G401.6 (cell line): ENCODE results near the gene C19orf47.

ENCODE experiments used
- FAIRE-seq: peaks from 2 replicates; lab custom pipeline; 2012; peaks lifted over from hg19 to GRCh38; lab: Jason Lieb, UNC

The C19orf47 gene

GRCh38 chr19:40281381-40282208 is 66.6 kb downstream of the C19orf47 start:
- no peak for FAIRE-seq

GRCh38 chr19:40280608-40281221 is 67.5 kb downstream of the C19orf47 start:
- FAIRE-seq, result no peak

- no peak for FAIRE-seq
These were observed 68.2 kb downstream of the C19orf47 start for GRCh38 chr19:40279761-40280607.

- FAIRE-seq, result no peak
These were observed 69.1 kb downstream of the C19orf47 start for GRCh38 chr19:40279120-40279551.

GRCh38 chr19:40278361-40279035 is 69.7 kb downstream of the C19orf47 start:
- no peak for FAIRE-seq

- no peak for FAIRE-seq
These were observed 70.7 kb downstream of the C19orf47 start for GRCh38 chr19:40277356-40278059.

- FAIRE-seq, result no peak
These were observed 73.3 kb downstream of the C19orf47 start for GRCh38 chr19:40274585-40275544.

GRCh38 chr19:40273469-40274360 is 74.5 kb downstream of the C19orf47 start:
- FAIRE-seq, result no peak

GRCh38 chr19:40272261-40272660 is 75.9 kb downstream of the C19orf47 start:
- FAIRE-seq, result no peak

- no peak for FAIRE-seq
These were observed 76.5 kb downstream of the C19orf47 start for GRCh38 chr19:40271706-40272105.

GRCh38 chr19:40270362-40271089 is 77.7 kb downstream of the C19orf47 start:
- no peak for FAIRE-seq
